Dermis microvascular lymphatic vessel endothelial cell (primary cell): ENCODE results near the gene CIAO2B. TPM values are rescaled to one million over a fixed set of nuclear protein-coding genes. Genes with fewer than 3 reads are reported as not detected.

Experiments
- DNase-seq, 2 donors: peaks; one replicate each; pipeline versions ENCODE4 v3.0.0 to v3.0.0-alpha.2; 2010; ENCODE audit warnings: low read depth in 2 of 2
- total RNA-seq: library from RNA; depleted of rRNA; stranded (reverse); fragments of >200 nt; gene quantifications from 2 replicates; pipeline ENCODE4 v1.2.1, GENCODE V29; 2014

Gene CIAO2B
- total RNA-seq, 1 donor from 2014 or later, result 156 TPM

DNA sequence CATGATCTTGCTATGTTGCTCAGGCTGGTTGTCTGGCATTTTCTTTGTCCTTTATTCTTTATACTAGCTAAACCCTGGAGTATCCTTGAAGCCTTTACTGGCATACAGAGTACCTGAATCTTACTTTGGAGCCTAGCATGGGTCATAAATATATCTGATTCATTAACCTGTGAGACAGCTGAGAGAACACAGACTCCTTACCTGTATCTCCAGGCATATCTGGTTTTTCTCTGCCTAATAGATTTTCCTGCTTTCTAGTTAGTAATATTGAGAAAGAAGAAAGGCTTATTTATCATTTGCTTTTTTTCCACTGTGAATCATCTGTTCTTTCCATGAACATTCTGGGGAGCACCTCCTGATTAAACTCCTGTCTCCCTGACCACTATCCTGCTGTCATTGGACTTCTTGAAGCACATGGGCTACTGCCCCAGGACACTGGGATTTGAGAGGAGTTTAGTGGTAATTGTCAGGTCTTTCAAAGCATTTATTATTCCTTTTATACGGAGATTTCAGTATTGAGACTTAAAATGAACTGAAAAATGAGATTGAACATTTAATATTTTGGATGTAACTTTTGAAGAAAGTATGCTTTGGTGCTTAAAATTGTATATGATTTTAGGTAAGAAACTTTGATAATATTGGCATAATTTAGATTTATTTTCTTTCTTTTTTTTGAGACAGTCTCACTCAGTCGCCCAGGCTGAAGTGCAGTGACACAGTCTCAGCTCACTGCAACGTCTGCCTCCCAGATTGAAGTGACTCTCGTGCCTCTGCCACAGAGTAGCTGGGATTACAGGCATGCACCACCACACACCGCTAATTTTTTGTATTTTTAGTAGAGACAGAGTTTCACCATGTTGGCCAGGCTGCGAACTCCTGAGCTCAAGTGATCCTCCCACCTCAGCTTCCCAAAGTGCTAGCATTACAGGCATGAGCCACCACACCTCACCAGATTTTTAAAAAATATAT is 45.3 kb downstream of the CIAO2B start:
- DNase-seq, result no peak

DNA sequence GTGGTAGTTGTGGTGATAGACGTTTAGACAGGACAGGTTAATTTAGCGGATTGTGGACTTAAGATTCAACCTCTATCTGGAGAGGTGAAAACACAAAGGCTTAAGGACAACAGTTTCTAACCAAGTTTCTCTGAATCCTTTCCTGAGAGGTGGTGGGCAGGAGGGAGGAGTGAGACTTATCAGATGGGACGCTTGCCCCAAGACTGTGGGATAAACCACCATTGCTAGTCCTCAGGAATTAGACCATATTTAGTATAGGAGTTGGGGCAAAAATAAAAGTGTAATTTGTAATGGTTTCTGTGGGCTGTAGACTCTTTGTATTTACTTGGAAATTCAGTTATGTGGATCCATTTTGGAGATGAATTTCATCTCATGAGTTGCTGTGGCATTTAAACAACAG is 47.3 kb downstream of the CIAO2B start:
- no peak for DNase-seq

DNA sequence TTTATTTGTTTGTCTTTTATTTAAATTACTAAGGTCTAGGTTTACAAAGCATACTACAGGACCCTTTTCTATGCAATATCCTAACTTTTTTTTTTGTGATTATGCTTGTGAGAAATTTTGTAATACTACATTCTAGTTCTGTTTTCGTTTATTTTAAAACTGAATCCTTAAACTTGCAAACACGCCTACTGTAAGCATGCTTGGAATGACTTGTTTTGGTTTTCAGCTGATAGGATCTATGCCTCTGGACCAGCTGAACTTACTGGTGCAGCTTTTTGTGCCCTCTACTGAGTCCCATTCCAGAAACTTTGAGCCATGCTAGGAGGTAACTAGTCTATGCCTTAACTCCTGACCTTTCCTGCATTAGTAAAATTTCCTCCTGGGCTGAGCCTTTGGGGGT is 47.9 kb downstream of the CIAO2B start:
- no peak for DNase-seq

DNA sequence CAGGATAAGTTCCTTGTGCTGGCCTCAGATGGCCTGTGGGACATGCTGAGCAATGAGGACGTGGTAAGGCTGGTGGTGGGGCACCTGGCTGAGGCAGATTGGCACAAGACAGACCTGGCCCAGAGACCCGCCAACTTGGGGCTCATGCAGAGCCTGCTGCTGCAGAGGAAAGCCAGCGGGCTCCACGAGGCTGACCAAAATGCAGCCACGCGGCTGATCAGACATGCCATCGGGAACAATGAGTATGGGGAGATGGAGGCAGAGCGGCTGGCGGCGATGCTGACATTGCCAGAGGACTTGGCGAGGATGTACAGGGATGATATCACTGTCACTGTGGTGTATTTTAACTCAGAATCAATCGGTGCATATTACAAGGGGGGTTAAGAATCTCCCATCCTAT is 48.7 kb downstream of the CIAO2B start:
- DNase-seq, result no peak

DNA sequence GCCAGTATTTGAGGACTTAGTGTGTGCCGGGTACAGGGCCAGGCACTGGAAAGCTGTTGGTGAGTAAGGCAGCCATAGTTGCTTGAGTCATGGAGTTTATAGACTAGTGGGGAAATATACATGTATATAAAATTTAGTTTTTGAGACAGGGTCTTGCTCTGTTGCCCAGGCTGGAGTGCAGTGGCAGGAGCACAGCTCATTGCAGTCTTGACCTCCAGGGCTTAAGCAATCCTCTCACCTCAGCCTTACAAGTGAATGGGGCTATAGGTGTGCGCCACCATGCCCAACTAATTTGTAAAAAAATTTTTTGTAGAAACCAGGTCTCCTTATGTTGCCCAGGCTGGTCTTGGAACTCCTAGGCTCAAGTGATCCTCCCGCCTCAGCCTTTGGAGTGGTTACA is 51.5 kb downstream of the CIAO2B start:
- no peak for DNase-seq

Other genes starting within 250 kb of the CIAO2B start
- 9.4 and 12.4 TPM in 2 replicates for gene CMTM4, start 237.7 kb downstream of the CIAO2B start, total RNA-seq
- 98.4 and 101 TPM in 2 replicates for gene DYNC1LI2, start 182.8 kb downstream of the CIAO2B start, total RNA-seq
- under 0.01 TPM in 1 of 2 replicates, not detected in the other for gene TERB1, start 132.8 kb downstream of the CIAO2B start, total RNA-seq
- gene NAE1, start 103.4 kb downstream of the CIAO2B start, total RNA-seq, result 31.6 and 44.3 TPM in 2 replicates
- gene CA7, start 90.0 kb downstream of the CIAO2B start, total RNA-seq, result not detected in 2 replicates
- gene PDP2, start 53.9 kb downstream of the CIAO2B start, total RNA-seq, result 5.1 and 7.5 TPM in 2 replicates
- not detected in 2 replicates for gene CDH16, start 15.5 kb downstream of the CIAO2B start, total RNA-seq
- 0.25 and 1.0 TPM in 2 replicates for gene RRAD, start 8.9 kb downstream of the CIAO2B start, total RNA-seq
- gene CES2, start 1.1 kb upstream of the CIAO2B start, total RNA-seq, result 13.1 and 16.2 TPM in 2 replicates
- not detected in 2 replicates for gene CES3, start 26.9 kb upstream of the CIAO2B start, total RNA-seq
- 1.0 and 1.6 TPM in 2 replicates for gene CES4A, start 54.2 kb upstream of the CIAO2B start, total RNA-seq
- 44.8 and 51.1 TPM in 2 replicates for gene CBFB, start 94.7 kb upstream of the CIAO2B start, total RNA-seq
- gene PHAF1, start 175.5 kb upstream of the CIAO2B start, total RNA-seq, result 9.6 and 15.0 TPM in 2 replicates
- gene B3GNT9, start 216.6 kb upstream of the CIAO2B start, total RNA-seq, result 2.4 and 6.3 TPM in 2 replicates
- gene TRADD, start 225.5 kb upstream of the CIAO2B start, total RNA-seq, result 12.1 and 17.2 TPM in 2 replicates
- 4.2 and 7.1 TPM in 2 replicates for gene FBXL8, start 225.6 kb upstream of the CIAO2B start, total RNA-seq
- gene HSF4, start 230.3 kb upstream of the CIAO2B start, total RNA-seq, result 0.77 and 1.1 TPM in 2 replicates
- 5.8 and 6.8 TPM in 2 replicates for gene NOL3, start 236.1 kb upstream of the CIAO2B start, total RNA-seq
- 6.7 and 8.1 TPM in 2 replicates for gene MATCAP1, start 249.6 kb upstream of the CIAO2B start, total RNA-seq